GM12878 (cell line): ENCODE data around the gene S100P. TPM values are rescaled to one million over a fixed set of nuclear protein-coding genes. Genes with fewer than 3 reads are reported as not detected.

Experiments used
- ASH2L ChIP-seq: fragments of 300-600, 200-600 bp; sonication (generic); IDR thresholded peaks from 2 replicates; pipeline ENCODE4 v1.6.1; 2017; ENCODE audit warnings: low read depth, mild to moderate bottlenecking, borderline replicate concordance
- CBX3 ChIP-seq: fragments of 200-600 bp; sonication (generic); IDR thresholded peaks from 2 replicates; pipeline ENCODE4 v1.6.1; 2016; ENCODE audit warnings: low read depth, borderline replicate concordance
- CREB1 ChIP-seq: IDR thresholded peaks from 2 replicates; pipeline ENCODE4 v1.6.1; 2012; ENCODE audit warnings: low read depth, mild to moderate bottlenecking, inconsistent platforms
- DPF2 ChIP-seq: fragments of 450-650 bp; IDR thresholded peaks from 2 replicates; pipeline ENCODE4 v1.6.1; 2017; ENCODE audit warnings: mild to moderate bottlenecking
- EED ChIP-seq: sonication (generic); IDR thresholded peaks from 2 replicates; pipeline ENCODE4 v1.6.1; 2016; ENCODE audit warnings: antibody characterized with exemption, low read depth
- FOS ChIP-seq: IDR thresholded peaks from 3 replicates; pipeline ENCODE4 v1.6.1; 2011; ENCODE audit warnings: borderline replicate concordance; ENCODE audit not compliant: insufficient read length; ENCODE audit errors: extremely low read depth
- GABPA ChIP-seq: IDR thresholded peaks from 2 replicates; pipeline ENCODE4 v1.6.1; 2014; ENCODE audit warnings: antibody characterized with exemption, low read depth, mild to moderate bottlenecking, inconsistent platforms
- JUND ChIP-seq: IDR thresholded peaks from 2 replicates; pipeline ENCODE4 v1.6.1; 2012; ENCODE audit warnings: low read depth, mild to moderate bottlenecking, low read length, improper control_type of control experiment, moderate library complexity
- MYB ChIP-seq: fragments of 150-350 bp; IDR thresholded peaks from 2 replicates; pipeline ENCODE4 v1.6.1; 2014; ENCODE audit warnings: mild to moderate bottlenecking, low read depth, low read length, borderline replicate concordance
- MYC ChIP-seq: IDR thresholded peaks from 2 replicates; pipeline ENCODE4 v1.6.1; 2011; ENCODE audit warnings: mild to moderate bottlenecking, low read length, moderate library complexity, inconsistent platforms; ENCODE audit not compliant: insufficient read depth, insufficient replicate concordance, insufficient read length, severe bottlenecking
- NBN ChIP-seq: fragments of 450-650 bp; IDR thresholded peaks from 2 replicates; pipeline ENCODE4 v1.6.1; 2016
- NFIC ChIP-seq: IDR thresholded peaks from 2 replicates; pipeline ENCODE4 v1.6.1; 2012; ENCODE audit warnings: low read depth, mild to moderate bottlenecking, inconsistent platforms, low read length, moderate library complexity
- NFYA ChIP-seq: IDR thresholded peaks from 2 replicates; pipeline ENCODE4 v1.6.1; 2011; ENCODE audit warnings: low read depth, mild to moderate bottlenecking, low read length, improper control_type of control experiment, borderline replicate concordance
- RB1 ChIP-seq: fragments of 450-650 bp; formaldehyde crosslinking; IDR thresholded peaks from 2 replicates; pipeline ENCODE4 v1.6.1; 2017; ENCODE audit warnings: mild to moderate bottlenecking, borderline replicate concordance
- RELA ChIP-seq: fragments of 450-650 bp; IDR thresholded peaks from 2 replicates; pipeline ENCODE4 v1.8.0; 2014; ENCODE audit warnings: borderline replicate concordance; ENCODE audit not compliant: partially characterized antibody
- RFX5 ChIP-seq: IDR thresholded peaks from 2 replicates; pipeline ENCODE4 v1.6.1; 2011; ENCODE audit warnings: low read depth, low read length, improper control_type of control experiment
- SIX5 ChIP-seq: IDR thresholded peaks from 2 replicates; pipeline ENCODE4 v1.6.1; 2011; ENCODE audit warnings: mild to moderate bottlenecking, low read depth, low read length, moderate library complexity; ENCODE audit not compliant: severe bottlenecking
- SMAD1 ChIP-seq: fragments of 450-650 bp; IDR thresholded peaks from 2 replicates; pipeline ENCODE4 v1.6.1; 2018; ENCODE audit warnings: mild to moderate bottlenecking, low read depth; ENCODE audit not compliant: partially characterized antibody
- SREBF1 ChIP-seq: IDR thresholded peaks from 2 replicates; pipeline ENCODE4 v1.6.1; 2012; ENCODE audit warnings: mild to moderate bottlenecking, low read length
- TCF3 ChIP-seq: IDR thresholded peaks from 2 replicates; pipeline ENCODE4 v1.6.1; 2012; ENCODE audit warnings: low read depth, mild to moderate bottlenecking, low read length, borderline replicate concordance; ENCODE audit not compliant: insufficient read depth
- WRNIP1 ChIP-seq: IDR thresholded peaks from 2 replicates; pipeline ENCODE4 v1.6.1; 2011; ENCODE audit warnings: low read depth, low read length, improper control_type of control experiment, borderline replicate concordance
- ZNF24 ChIP-seq: fragments of 450-650 bp; IDR thresholded peaks from 2 replicates; pipeline ENCODE4 v1.6.1; 2017; ENCODE audit warnings: antibody characterized with exemption, mild to moderate bottlenecking
- polyA plus RNA-seq, 11 experiments: library from polyadenylated mRNA; depleted of rRNA in 4 of 11; unstranded in 6 of 11; stranded (reverse) in 5 of 11; fragments of >200 nt; fragmentation: Nextera tagmentation in 4 of 11; fragmentation: Illumina TruSeq in 1 of 11; extraction: Ambion mirVana in 4 of 11; extraction: Trizol in 1 of 11; gene quantifications; 1 replicate in 1 of 11; 2 replicates in 10 of 11; pipeline versions ENCODE4 v1.2.1 to v1.2.3, GENCODE V29; 2011 to 2016; ENCODE audit warnings: inconsistent platforms in 2 of 11, missing spikeins in 2 of 11, low read depth in 1 of 11
- total RNA-seq, 4 experiments: library from RNA; depleted of rRNA in 3 of 4; stranded (reverse); fragments of >200 nt in 3 of 4; fragmentation: Illumina TruSeq in 1 of 4; extraction: Trizol in 1 of 4; gene quantifications; 2 replicates each; pipeline versions ENCODE4 v1.2.1 to v1.2.3, GENCODE V29; 2013 to 2021
- TF ChIP-seq, protein P1 (sequence below): IDR thresholded peaks from 2 replicates; pipeline ENCODE4 v1.6.1; 2012; ENCODE audit warnings: low read depth, low read length, improper control_type of control experiment
- TF ChIP-seq, protein P2 (sequence below): fragments of 450-650 bp; conservative IDR thresholded peaks from 2 replicates; pipeline ENCODE4 v1.6.1; 2017; ENCODE audit warnings: mild to moderate bottlenecking, moderate library complexity
- TF ChIP-seq, protein P3 (sequence below): fragments of 450-650 bp; formaldehyde crosslinking; IDR thresholded peaks from 2 replicates; pipeline ENCODE4 v1.5.0; 2022; ENCODE audit warnings: mild to moderate bottlenecking, missing genetic modification characterization

Gene S100P
- total and polyA plus RNA-seq, 10 of the 15 experiments (the other 5 are each of a cell fraction or from before 2014, with no cell fraction given): 0.90 TPM; not detected in 9

- TF ChIP-seq, protein P1, sequence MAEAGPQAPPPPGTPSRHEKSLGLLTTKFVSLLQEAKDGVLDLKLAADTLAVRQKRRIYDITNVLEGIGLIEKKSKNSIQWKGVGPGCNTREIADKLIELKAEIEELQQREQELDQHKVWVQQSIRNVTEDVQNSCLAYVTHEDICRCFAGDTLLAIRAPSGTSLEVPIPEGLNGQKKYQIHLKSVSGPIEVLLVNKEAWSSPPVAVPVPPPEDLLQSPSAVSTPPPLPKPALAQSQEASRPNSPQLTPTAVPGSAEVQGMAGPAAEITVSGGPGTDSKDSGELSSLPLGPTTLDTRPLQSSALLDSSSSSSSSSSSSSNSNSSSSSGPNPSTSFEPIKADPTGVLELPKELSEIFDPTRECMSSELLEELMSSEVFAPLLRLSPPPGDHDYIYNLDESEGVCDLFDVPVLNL: 0 out of 2 replicates have a peak, but pooled peaks have one; percentile 24
- TF ChIP-seq DPF2 (peak; percentile 30; the same call in 1 of the 2 replicates), CREB1 (peak; percentile 78), ZNF24 (no peak), WRNIP1 (no peak), RFX5 (no peak), RELA (no peak), NBN (peak; percentile 74; the same call in 1 of the 2 replicates), MYC (no peak), EED (no peak), ASH2L (no peak), RB1 (no peak), NFYA (no peak), TCF3 (no peak), SMAD1 (peak; percentile 34), CBX3 (no peak), FOS (no peak), NFIC (0 out of 2 replicates have a peak, but pooled peaks have one; percentile 9), SIX5 (peak; percentile 44), GABPA (no peak), MYB (no peak), SREBF1 (no peak), JUND (no peak)
- TF ChIP-seq, protein P2, sequence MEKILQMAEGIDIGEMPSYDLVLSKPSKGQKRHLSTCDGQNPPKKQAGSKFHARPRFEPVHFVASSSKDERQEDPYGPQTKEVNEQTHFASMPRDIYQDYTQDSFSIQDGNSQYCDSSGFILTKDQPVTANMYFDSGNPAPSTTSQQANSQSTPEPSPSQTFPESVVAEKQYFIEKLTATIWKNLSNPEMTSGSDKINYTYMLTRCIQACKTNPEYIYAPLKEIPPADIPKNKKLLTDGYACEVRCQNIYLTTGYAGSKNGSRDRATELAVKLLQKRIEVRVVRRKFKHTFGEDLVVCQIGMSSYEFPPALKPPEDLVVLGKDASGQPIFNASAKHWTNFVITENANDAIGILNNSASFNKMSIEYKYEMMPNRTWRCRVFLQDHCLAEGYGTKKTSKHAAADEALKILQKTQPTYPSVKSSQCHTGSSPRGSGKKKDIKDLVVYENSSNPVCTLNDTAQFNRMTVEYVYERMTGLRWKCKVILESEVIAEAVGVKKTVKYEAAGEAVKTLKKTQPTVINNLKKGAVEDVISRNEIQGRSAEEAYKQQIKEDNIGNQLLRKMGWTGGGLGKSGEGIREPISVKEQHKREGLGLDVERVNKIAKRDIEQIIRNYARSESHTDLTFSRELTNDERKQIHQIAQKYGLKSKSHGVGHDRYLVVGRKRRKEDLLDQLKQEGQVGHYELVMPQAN: peak; percentile 48; the same call in 1 of the 2 replicates
- TF ChIP-seq, protein P3, sequence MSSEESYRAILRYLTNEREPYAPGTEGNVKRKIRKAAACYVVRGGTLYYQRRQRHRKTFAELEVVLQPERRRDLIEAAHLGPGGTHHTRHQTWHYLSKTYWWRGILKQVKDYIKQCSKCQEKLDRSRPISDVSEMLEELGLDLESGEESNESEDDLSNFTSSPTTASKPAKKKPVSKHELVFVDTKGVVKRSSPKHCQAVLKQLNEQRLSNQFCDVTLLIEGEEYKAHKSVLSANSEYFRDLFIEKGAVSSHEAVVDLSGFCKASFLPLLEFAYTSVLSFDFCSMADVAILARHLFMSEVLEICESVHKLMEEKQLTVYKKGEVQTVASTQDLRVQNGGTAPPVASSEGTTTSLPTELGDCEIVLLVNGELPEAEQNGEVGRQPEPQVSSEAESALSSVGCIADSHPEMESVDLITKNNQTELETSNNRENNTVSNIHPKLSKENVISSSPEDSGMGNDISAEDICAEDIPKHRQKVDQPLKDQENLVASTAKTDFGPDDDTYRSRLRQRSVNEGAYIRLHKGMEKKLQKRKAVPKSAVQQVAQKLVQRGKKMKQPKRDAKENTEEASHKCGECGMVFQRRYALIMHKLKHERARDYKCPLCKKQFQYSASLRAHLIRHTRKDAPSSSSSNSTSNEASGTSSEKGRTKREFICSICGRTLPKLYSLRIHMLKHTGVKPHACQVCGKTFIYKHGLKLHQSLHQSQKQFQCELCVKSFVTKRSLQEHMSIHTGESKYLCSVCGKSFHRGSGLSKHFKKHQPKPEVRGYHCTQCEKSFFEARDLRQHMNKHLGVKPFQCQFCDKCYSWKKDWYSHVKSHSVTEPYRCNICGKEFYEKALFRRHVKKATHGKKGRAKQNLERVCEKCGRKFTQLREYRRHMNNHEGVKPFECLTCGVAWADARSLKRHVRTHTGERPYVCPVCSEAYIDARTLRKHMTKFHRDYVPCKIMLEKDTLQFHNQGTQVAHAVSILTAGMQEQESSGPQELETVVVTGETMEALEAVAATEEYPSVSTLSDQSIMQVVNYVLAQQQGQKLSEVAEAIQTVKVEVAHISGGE (CRISPR knock-in tag): no peak
These were observed 15.8 kb downstream of the S100P start, which contains the start of gene MRFAP1L1 (continued) for GRCh38 chr4:6709230-6710114.
